Bronchial smooth muscle cell (primary cell): ENCODE results near the gene VGLL1. TPM values are rescaled to one million over a fixed set of nuclear protein-coding genes. Genes with fewer than 3 reads are reported as not detected.

ENCODE experiments used
- total RNA-seq: library from RNA; depleted of rRNA; stranded (reverse); fragments of >200 nt; gene quantifications from 2 replicates; pipeline ENCODE4 v1.2.1, GENCODE V29; 2014

The VGLL1 gene
- not detected in 2 replicates for total RNA-seq

GRCh38 chrX:136531951-136532350 lies at the start of gene VGLL1:
Gene VGLL1, plus strand, starts transcription at chrX:136532215. Its CDS starts 3,806 bp downstream, at chrX:136536021.

GRCh38 chrX:136487647-136488046 lies 44.4 kb upstream of the VGLL1 start, which contains the start of gene BRS3:
Gene BRS3, plus strand, starts transcription at chrX:136487947. Its CDS starts 168 bp downstream, at chrX:136488115.

GRCh38 chrX:136497556-136498052 lies 34.4 kb upstream of the VGLL1 start, which contains the start of gene HTATSF1:
Gene HTATSF1, plus strand, starts transcription at chrX:136497592. Its CDS starts 93 bp downstream, at chrX:136497685.

Other genes starting within 250 kb of the VGLL1 start
- not detected in 2 replicates for gene ADGRG4, start 231.3 kb upstream of the VGLL1 start, total RNA-seq
- gene BRS3, start 44.3 kb upstream of the VGLL1 start, total RNA-seq = not detected in 2 replicates
- gene HTATSF1, start 34.6 kb upstream of the VGLL1 start, total RNA-seq = 30.7 and 31.5 TPM in 2 replicates
- gene CD40LG, start 115.9 kb downstream of the VGLL1 start, total RNA-seq = not detected in 2 replicates
- 7.6 and 11.3 TPM in 2 replicates for gene ARHGEF6, start 248.7 kb downstream of the VGLL1 start, total RNA-seq